HG02970 (cell line): ENCODE measurements around the gene ALDH18A1.

Experiments used
- ATAC-seq: cut with Tn5 transposase; IDR thresholded peaks from one replicate; pipeline ENCODE4 v1.9.1; 2021; ENCODE audit warnings: mild to moderate bottlenecking, moderate library complexity, moderate number of reproducible peaks; ENCODE audit not compliant: unreplicated experiment, low FRiP score

ALDH18A1 gene

DNA sequence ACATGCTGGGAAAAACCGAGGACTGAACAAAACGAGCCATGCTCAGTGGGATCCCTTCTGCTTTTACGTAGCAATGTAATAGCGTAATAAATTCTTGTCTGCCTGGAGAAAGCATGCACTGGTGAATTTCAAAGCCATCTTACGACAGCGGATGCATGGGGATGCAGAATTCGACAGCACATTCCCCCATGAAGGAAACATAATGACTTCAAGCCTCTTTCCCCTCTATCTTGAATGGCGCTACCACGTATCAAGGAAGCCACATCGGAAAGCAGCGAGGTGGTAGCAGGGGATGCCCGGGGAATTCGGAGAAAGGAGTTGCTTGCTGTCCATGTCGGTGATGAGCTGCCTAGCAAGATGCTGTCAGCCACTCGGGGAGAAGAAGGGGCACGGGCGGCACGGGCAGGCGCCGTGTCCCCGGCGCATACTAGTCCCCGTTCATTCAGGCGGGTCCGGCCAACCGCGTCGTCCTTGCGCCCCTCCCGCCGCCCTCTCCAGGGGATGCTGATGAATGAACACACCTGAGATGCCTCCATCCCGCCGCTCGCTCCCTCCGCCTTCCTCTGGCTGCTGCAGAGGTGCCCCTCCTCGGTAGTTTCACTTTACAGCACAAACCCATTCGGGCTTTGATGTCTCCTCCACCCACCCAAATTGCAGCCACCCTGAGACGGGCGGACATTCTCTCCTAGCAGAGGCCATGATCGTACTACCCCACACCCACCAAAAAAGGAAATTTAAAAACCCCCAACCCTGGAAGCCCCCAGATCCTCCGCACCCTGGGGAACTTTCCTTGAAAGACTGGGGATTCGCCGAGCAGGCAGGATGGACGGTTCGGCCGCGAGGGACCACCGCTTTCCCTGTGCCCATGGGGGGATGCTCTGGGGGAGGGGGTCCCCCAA lies 96.0 kb downstream of the ALDH18A1 start:
- no peak for ATAC-seq

DNA sequence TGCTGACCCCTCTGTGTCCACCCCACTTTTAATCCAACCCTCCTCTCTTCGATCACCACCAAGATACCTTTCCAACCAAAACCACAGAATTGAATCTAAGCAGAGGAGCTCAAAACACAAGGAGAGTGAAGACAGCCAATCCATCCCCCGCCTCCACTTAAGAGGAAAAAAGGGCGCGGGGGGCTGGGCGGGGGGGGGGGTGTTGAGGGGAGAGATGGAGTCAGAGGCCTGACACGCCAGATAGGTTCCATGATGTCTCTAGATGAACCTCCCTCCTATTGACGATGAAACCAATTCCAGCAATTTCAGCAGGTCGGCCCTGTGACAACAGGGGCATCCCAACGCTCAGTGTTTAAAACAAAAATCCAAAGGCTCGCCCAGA lies 96.6 kb downstream of the ALDH18A1 start:
- no peak for ATAC-seq

DNA sequence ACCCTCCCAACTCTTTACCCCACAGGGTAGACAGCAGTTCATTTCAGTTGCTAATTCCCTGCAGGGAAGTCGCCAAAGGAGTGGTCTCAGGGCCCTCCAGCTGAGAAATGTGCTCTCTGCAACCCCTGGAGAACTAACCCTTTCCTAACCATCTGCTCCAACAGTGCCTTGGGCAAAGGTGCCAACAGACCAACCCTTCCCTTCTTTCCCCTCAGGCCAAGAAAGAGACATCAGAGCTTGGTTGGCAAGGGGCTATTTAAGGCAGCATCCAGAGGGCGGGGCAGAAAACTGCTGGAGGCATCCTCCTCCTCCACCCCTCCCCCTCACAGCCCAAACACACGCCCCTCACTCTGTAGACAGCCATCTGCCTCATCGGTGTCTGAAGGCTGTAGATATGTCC lies 97.0 kb downstream of the ALDH18A1 start:
- no peak for ATAC-seq

DNA sequence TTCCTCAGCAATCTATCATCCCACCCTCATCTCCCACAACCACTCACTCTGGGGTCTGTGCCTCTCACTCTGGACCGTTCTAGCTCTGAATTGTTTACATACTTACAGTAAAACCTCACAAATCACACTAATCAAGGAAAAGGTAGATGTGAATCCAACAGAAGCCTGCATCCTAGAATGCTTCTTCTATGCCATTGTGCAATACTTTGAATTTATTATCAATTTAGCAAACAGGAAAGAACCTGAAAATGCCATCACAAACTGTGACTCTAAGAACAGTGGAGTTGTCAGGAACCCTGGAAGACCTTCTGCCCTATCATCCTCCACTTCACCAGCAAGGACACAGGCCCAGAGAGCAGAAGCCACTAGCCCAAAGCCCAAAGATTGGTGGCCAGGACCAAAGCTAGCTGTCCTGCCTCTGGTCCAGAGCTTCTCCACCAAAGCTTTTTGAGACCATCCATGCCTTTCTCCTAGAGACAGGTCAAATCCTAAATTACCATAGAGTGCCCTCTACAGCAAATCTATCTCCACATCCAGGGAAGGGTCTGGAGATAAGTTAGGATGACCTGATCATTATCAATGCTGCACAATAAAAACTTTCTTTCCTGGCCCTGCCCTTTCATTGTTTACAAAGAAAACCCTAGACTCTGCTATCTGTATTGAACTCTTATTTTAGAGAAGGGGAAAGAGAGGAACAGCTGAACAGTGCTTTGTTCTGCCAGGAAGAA lies 97.8 kb downstream of the ALDH18A1 start:
- no peak for ATAC-seq

DNA sequence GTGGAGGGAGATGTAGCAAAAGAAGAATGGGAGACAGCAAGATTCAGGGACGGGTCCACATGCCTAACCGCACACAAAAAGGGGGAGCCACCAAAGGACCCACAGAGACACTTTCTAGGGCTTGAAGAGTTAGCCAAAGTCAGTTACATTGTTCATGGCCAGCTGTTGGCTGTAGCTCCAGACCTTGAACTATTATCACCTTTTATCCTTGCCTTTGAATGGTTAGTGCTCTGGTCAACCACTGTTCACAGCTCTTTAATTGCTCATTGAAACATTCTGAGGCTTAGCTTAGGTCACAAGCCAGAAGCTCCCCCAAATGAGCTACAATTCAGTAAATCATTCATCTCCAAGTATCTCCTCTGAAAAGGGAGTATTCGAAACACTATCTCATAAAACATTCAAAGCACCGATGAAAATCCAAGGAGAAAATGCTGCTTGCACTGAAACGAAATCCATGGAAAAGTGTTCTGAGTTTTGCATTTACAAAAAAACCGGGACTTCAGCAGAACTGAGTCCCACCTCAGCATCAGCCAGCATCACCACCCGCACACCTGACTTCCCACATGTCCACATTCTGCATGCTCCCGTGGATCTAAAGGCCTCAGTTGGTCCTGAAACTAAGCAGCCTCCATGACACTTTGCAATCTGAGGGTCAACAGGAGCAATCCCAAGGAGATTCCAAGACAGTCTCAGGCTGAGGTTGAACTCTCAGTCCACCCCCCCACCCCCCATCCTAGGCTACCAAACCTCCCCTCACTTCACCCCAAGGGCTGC lies 99.3 kb downstream of the ALDH18A1 start:
- ATAC-seq: no peak
